ENCODE results near the gene MAN1A1. TPM values are rescaled to one million over a fixed set of nuclear protein-coding genes. Genes with fewer than 3 reads are reported as not detected.

The MAN1A1 gene
- total and polyA plus RNA-seq, 4 donors: 68.2 to 209 (median 148) TPM

- H3K36me3 ChIP-seq (ENCODE audit: control insufficient read depth in 4 of 4, insufficient read depth in 3 of 4, low read depth in 1 of 4, low read length in 3 of 4): peaks cover 4 to 23% (median 13%) of the 10 kb centered on the region in 4 donors
- peaks cover 5 to 12% (median 9%) of the 10 kb centered on the region in 4 donors for H3K4me1 ChIP-seq (ENCODE audit: control insufficient read depth in 4 of 4, insufficient read depth in 4 of 4, low read length in 3 of 4)
- no peak overlapping the region for H3K27ac ChIP-seq (ENCODE audit: low read depth in 1 of 2, low read length in 2 of 2)
- no peak overlapping the region for H3K9ac ChIP-seq (ENCODE audit: low read depth in 1 of 2, low read length in 2 of 2)
- TF ChIP-seq EGR1 (IDR thresholded peaks at IDR 0.05; ENCODE audit: low read depth in 2 of 2): no peak
- no peak for TF ChIP-seq SP1 (IDR thresholded peaks at IDR 0.05)
- no peak for TF ChIP-seq GABPA (IDR thresholded peaks at IDR 0.05 in 1 of 2, conservative IDR thresholded peaks at IDR 0.05 in 1 of 2)
- no peak for TF ChIP-seq HNF4A (conservative IDR thresholded peaks at IDR 0.05)
- TF ChIP-seq ATF3 (IDR thresholded peaks at IDR 0.05): no peak
- no peak for TF ChIP-seq NR2F2 (IDR thresholded peaks at IDR 0.05)
- no peak for TF ChIP-seq CTCF (IDR thresholded peaks at IDR 0.05; ENCODE audit: low read depth, low read length, missing input control)
- H3K4me3 ChIP-seq (ENCODE audit: low read depth in 1 of 3, low read length in 3 of 3): no peak overlapping the region
- no peak for DNase-seq (ENCODE audit: low spot score)
- no peaks in the 10 kb centered on the region for H3K27me3 ChIP-seq (ENCODE audit: control insufficient read depth in 4 of 4, insufficient read depth in 4 of 4, low read length in 3 of 4)
- 63% methylated on average over 1 of the region's 1 CpG for WGBS
- H3K9me3 ChIP-seq (ENCODE audit: control insufficient read depth in 4 of 4, low read length in 3 of 4): no peaks in the 10 kb centered on the region
These were observed 42.5 kb downstream of the MAN1A1 start for GRCh38 chr6:119307056-119307455.

- 74% methylated on average over 4 of the region's 4 CpGs for WGBS
- no peaks in the 10 kb centered on the region for H3K27me3 ChIP-seq (ENCODE audit: control insufficient read depth in 4 of 4, insufficient read depth in 4 of 4, low read length in 3 of 4)
- no peak overlapping the region for H3K4me3 ChIP-seq (ENCODE audit: low read depth in 1 of 3, low read length in 3 of 3)
- H3K27ac ChIP-seq (ENCODE audit: low read depth in 1 of 2, low read length in 2 of 2): no peak overlapping the region
- H3K36me3 ChIP-seq (ENCODE audit: control insufficient read depth in 4 of 4, insufficient read depth in 3 of 4, low read depth in 1 of 4, low read length in 3 of 4): peaks cover 4 to 25% (median 16%) of the 10 kb centered on the region in 4 donors
- H3K9ac ChIP-seq (ENCODE audit: low read depth in 1 of 2, low read length in 2 of 2): no peak overlapping the region
- no peak for TF ChIP-seq YY1 (IDR thresholded peaks at IDR 0.05)
- H3K4me1 ChIP-seq (ENCODE audit: control insufficient read depth in 4 of 4, insufficient read depth in 4 of 4, low read length in 3 of 4): peaks cover 5 to 12% (median 9%) of the 10 kb centered on the region in 4 donors
- H3K9me3 ChIP-seq (ENCODE audit: control insufficient read depth in 4 of 4, low read length in 3 of 4): no peaks in the 10 kb centered on the region
- DNase-seq (ENCODE audit: low spot score): no peak
These were observed 43.1 kb downstream of the MAN1A1 start for GRCh38 chr6:119306396-119306968.

GRCh38 chr6:119303164-119303887, 46.2 kb downstream of the MAN1A1 start:
- peaks cover 4 to 8% (median 6%) of the 10 kb centered on the region in 4 donors for H3K4me1 ChIP-seq (ENCODE audit: control insufficient read depth in 4 of 4, insufficient read depth in 4 of 4, low read length in 3 of 4)
- no peaks in the 10 kb centered on the region for H3K27me3 ChIP-seq (ENCODE audit: control insufficient read depth in 4 of 4, insufficient read depth in 4 of 4, low read length in 3 of 4)
- no peak for DNase-seq (ENCODE audit: low spot score)
- no peaks in the 10 kb centered on the region for H3K9me3 ChIP-seq (ENCODE audit: control insufficient read depth in 4 of 4, low read length in 3 of 4)
- no peak for TF ChIP-seq REST (IDR thresholded peaks at IDR 0.05)
- TF ChIP-seq EGR1 (IDR thresholded peaks at IDR 0.05; ENCODE audit: low read depth in 2 of 2): no peak
- no peak for TF ChIP-seq ZBTB33 (IDR thresholded peaks at IDR 0.05)
- no peak for TF ChIP-seq CTCF (IDR thresholded peaks at IDR 0.05; ENCODE audit: low read depth, low read length, missing input control)
- TF ChIP-seq RAD21 (IDR thresholded peaks at IDR 0.05): no peak
- no peak for TF ChIP-seq HNF4G (IDR thresholded peaks at IDR 0.05)
- TF ChIP-seq GABPA (IDR thresholded peaks at IDR 0.05 in 1 of 2, conservative IDR thresholded peaks at IDR 0.05 in 1 of 2): no peak
- 96% methylated on average over 3 of the region's 3 CpGs for WGBS
- no peak overlapping the region for H3K27ac ChIP-seq (ENCODE audit: low read depth in 1 of 2, low read length in 2 of 2)
- H3K36me3 ChIP-seq (ENCODE audit: control insufficient read depth in 4 of 4, insufficient read depth in 3 of 4, low read depth in 1 of 4, low read length in 3 of 4): peaks cover 4 to 33% (median 26%) of the 10 kb centered on the region in 4 donors
- no peak overlapping the region for H3K9ac ChIP-seq (ENCODE audit: low read depth in 1 of 2, low read length in 2 of 2)
- no peak overlapping the region for H3K4me3 ChIP-seq (ENCODE audit: low read depth in 1 of 3, low read length in 3 of 3)

Data from liver (tissue), 9 donors.